GM10266 (cell line): ENCODE measurements around the gene ODC1.
"Not testable (repeated sequence)": the region's sequence is repeated elsewhere in the genome, so short reads cannot be mapped to it uniquely, and the experiment has no call there.

Experiments used
- DNase-seq: peaks from one replicate; pipeline ENCODE4 v3.0.0; 2012; ENCODE audit errors: extremely low spot score
- CTCF ChIP-seq: IDR thresholded peaks from 2 replicates; pipeline ENCODE4 v1.5.1; 2012; ENCODE audit warnings: mild to moderate bottlenecking, low read depth; ENCODE audit not compliant: control insufficient read depth, insufficient read depth; ENCODE audit errors: missing control alignments

The ODC1 gene

GRCh38 chr2:10451819-10452218 lies 3.7 kb upstream of the ODC1 start:
- no peak for DNase-seq
- no peak for TF ChIP-seq CTCF

GRCh38 chr2:10449838-10450691 lies 1.9 kb upstream of the ODC1 start:
- no peak for DNase-seq
- no peak for TF ChIP-seq CTCF

- no peak for TF ChIP-seq CTCF
- no peak for DNase-seq
Observed at GRCh38 chr2:10449486-10449831, 1.3 kb upstream of the ODC1 start.

- DNase-seq, result peak; percentile 62
- TF ChIP-seq CTCF, result peak; percentile 38
Observed at GRCh38 chr2:10448576-10449485, 704 bp upstream of the ODC1 start.

GRCh38 chr2:10447300-10447894 lies 730 bp downstream of the ODC1 start:
- no peak for DNase-seq

GRCh38 chr2:10446631-10447030 lies 1.5 kb downstream of the ODC1 start:
- DNase-seq, result no peak
- no peak for TF ChIP-seq CTCF

More at GRCh38 chr2:10447300-10447894, 730 bp downstream of the ODC1 start:
- TF ChIP-seq CTCF, result no peak

- no peak for DNase-seq
Observed at GRCh38 chr2:10444463-10444862, 3.7 kb downstream of the ODC1 start.

GRCh38 chr2:10442469-10443126 lies 5.5 kb downstream of the ODC1 start:
- not testable (repeated sequence) for DNase-seq

More at GRCh38 chr2:10444463-10444862, 3.7 kb downstream of the ODC1 start:
- TF ChIP-seq CTCF, result no peak
